ENCODE results near the gene MBTD1. TPM values are rescaled to one million over a fixed set of nuclear protein-coding genes. Genes with fewer than 3 reads are reported as not detected.

The MBTD1 gene
- total and polyA plus RNA-seq, 4 donors, result 2.4 to 14.2 (median 7.8) TPM

GRCh38 chr17:51159604-51160003 lies 100.2 kb downstream of the MBTD1 start:
- H3K36me3 ChIP-seq (ENCODE audit: control insufficient read depth in 4 of 4, insufficient read depth in 3 of 4, low read depth in 1 of 4, low read length in 3 of 4), result peaks cover 4 to 33% (median 19%) of the 10 kb centered on the region in 4 donors
- 98% methylated on average over 3 of the region's 3 CpGs for WGBS
- TF ChIP-seq HNF4A (conservative IDR thresholded peaks at IDR 0.05) (no peak), JUND (IDR thresholded peaks at IDR 0.05) (no peak), HNF4G (IDR thresholded peaks at IDR 0.05) (no peak), TAF1 (conservative IDR thresholded peaks at IDR 0.05) (no peak), NR2F2 (IDR thresholded peaks at IDR 0.05) (no peak), GABPA (IDR thresholded peaks at IDR 0.05 in 1 of 2, conservative IDR thresholded peaks at IDR 0.05 in 1 of 2) (no peak), FOXA2 (IDR thresholded peaks at IDR 0.05) (no peak), YY1 (IDR thresholded peaks at IDR 0.05) (no peak), RAD21 (IDR thresholded peaks at IDR 0.05) (no peak), MAX (IDR thresholded peaks at IDR 0.05) (no peak), EGR1 (IDR thresholded peaks at IDR 0.05; ENCODE audit: low read depth in 2 of 2) (no peak), REST (IDR thresholded peaks at IDR 0.05) (no peak), SP1 (IDR thresholded peaks at IDR 0.05) (no peak)
- TF ChIP-seq, protein P1, sequence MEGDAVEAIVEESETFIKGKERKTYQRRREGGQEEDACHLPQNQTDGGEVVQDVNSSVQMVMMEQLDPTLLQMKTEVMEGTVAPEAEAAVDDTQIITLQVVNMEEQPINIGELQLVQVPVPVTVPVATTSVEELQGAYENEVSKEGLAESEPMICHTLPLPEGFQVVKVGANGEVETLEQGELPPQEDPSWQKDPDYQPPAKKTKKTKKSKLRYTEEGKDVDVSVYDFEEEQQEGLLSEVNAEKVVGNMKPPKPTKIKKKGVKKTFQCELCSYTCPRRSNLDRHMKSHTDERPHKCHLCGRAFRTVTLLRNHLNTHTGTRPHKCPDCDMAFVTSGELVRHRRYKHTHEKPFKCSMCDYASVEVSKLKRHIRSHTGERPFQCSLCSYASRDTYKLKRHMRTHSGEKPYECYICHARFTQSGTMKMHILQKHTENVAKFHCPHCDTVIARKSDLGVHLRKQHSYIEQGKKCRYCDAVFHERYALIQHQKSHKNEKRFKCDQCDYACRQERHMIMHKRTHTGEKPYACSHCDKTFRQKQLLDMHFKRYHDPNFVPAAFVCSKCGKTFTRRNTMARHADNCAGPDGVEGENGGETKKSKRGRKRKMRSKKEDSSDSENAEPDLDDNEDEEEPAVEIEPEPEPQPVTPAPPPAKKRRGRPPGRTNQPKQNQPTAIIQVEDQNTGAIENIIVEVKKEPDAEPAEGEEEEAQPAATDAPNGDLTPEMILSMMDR (IDR thresholded peaks at IDR 0.05; ENCODE audit: low read depth, low read length, missing input control), result no peak
- H3K27me3 ChIP-seq (ENCODE audit: control insufficient read depth in 4 of 4, insufficient read depth in 4 of 4, low read length in 3 of 4), result no peaks in the 10 kb centered on the region
- no peak overlapping the region for H3K27ac ChIP-seq (ENCODE audit: low read depth in 1 of 2, low read length in 2 of 2)
- no peak overlapping the region for H3K9ac ChIP-seq (ENCODE audit: low read depth in 1 of 2, low read length in 2 of 2)
- H3K4me1 ChIP-seq (ENCODE audit: control insufficient read depth in 4 of 4, insufficient read depth in 4 of 4, low read length in 3 of 4), result peaks cover 0 to under 1% (median 0%) of the 10 kb centered on the region in 4 donors
- no peak overlapping the region for H3K4me3 ChIP-seq (ENCODE audit: low read depth in 1 of 3, low read length in 3 of 3)
- no peak for DNase-seq (ENCODE audit: low spot score)
- H3K9me3 ChIP-seq (ENCODE audit: control insufficient read depth in 4 of 4, low read length in 3 of 4), result no peaks in the 10 kb centered on the region

GRCh38 chr17:51155416-51155815 lies 104.4 kb downstream of the MBTD1 start:
- Histone ChIP-seq H3K4me1 (ENCODE audit: control insufficient read depth in 4 of 4, insufficient read depth in 4 of 4, low read length in 3 of 4) (peaks cover 0 to 18% (median 10%) of the 10 kb centered on the region in 4 donors), H3K27ac (ENCODE audit: low read depth in 1 of 2, low read length in 2 of 2) (no peak overlapping the region), H3K9ac (ENCODE audit: low read depth in 1 of 2, low read length in 2 of 2) (no peak overlapping the region), H3K4me3 (ENCODE audit: low read depth in 1 of 3, low read length in 3 of 3) (no peak overlapping the region), H3K9me3 (ENCODE audit: control insufficient read depth in 4 of 4, low read length in 3 of 4) (no peaks in the 10 kb centered on the region), H3K36me3 (ENCODE audit: control insufficient read depth in 4 of 4, insufficient read depth in 3 of 4, low read depth in 1 of 4, low read length in 3 of 4) (peaks cover 0 to 16% (median 8%) of the 10 kb centered on the region in 4 donors), H3K27me3 (ENCODE audit: control insufficient read depth in 4 of 4, insufficient read depth in 4 of 4, low read length in 3 of 4) (no peaks in the 10 kb centered on the region)
- WGBS, result 97% methylated on average over 8 of the region's 8 CpGs
- TF ChIP-seq FOXA2 (IDR thresholded peaks at IDR 0.05) (no peak), SP1 (IDR thresholded peaks at IDR 0.05) (no peak), RXRA (IDR thresholded peaks at IDR 0.05) (no peak)
- TF ChIP-seq, protein P2, sequence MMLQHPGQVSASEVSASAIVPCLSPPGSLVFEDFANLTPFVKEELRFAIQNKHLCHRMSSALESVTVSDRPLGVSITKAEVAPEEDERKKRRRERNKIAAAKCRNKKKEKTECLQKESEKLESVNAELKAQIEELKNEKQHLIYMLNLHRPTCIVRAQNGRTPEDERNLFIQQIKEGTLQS (IDR thresholded peaks at IDR 0.05), result no peak
- no peak for DNase-seq (ENCODE audit: low spot score)

All from liver (tissue), 9 donors.